Panc1 (cell line): ENCODE results near the gene PAQR4.

Experiments used
- POLR2AphosphoS5 ChIP-seq: IDR thresholded peaks from 2 replicates; pipeline ENCODE4 v1.6.1; 2012; ENCODE audit warnings: mild to moderate bottlenecking, low read depth, low read length, moderate library complexity
- SIN3A ChIP-seq: IDR thresholded peaks from 2 replicates; pipeline ENCODE4 v1.6.1; 2012; ENCODE audit warnings: low read depth, mild to moderate bottlenecking, low read length, moderate library complexity, borderline replicate concordance; ENCODE audit not compliant: insufficient read depth
- TCF7L2 ChIP-seq: IDR thresholded peaks from 2 replicates; pipeline ENCODE4 v1.6.1; 2011; ENCODE audit warnings: mild to moderate bottlenecking, low read depth, low read length, inconsistent platforms
- TF ChIP-seq, protein P1 (sequence below): fragments of 450-650 bp; IDR thresholded peaks from 2 replicates; pipeline ENCODE4 v1.5.1; 2017; ENCODE audit warnings: mild to moderate bottlenecking
- TF ChIP-seq, protein P2 (sequence below), 2 experiments: IDR thresholded peaks; 2 replicates each; pipeline ENCODE4 v1.6.1; 2011 to 2012; ENCODE audit warnings: low read depth in 2 of 2, control low read depth in 1 of 2, low read length in 1 of 2, mild to moderate bottlenecking in 1 of 2, moderate library complexity in 1 of 2; ENCODE audit not compliant: insufficient read depth in 1 of 2

DNA sequence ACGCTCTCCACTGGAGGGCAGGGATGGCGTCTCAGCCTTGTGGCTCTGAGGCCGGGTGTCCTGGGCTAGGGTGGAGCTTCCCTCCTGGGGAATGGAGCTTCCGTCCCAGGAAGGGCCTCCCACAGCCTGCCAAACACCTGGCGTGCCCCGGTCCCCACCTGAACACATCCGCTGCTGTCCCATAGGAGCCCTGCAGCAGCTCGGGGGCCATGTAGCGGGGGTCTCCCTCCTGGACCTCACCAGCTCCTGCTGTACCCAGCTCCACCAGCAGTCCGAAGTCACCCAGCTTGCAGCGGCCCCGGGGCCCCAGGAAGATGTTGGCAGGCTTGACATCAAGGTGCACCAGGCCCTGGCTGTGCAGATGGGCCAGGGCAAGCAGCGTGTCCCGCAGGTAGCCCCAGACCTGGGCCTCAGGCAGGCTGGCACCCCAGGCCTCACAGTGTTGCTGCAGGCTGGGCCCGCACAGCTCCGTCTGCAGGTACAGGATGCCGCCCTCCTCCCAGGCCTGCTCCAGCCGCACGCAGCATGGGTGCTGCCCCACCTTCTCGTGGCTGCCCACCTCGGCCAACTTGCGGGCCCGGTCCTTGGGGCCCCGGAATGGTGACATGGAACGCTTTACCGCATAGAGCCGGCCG is 6.1 kb downstream of the PAQR4 start:
- TF ChIP-seq, protein P1, sequence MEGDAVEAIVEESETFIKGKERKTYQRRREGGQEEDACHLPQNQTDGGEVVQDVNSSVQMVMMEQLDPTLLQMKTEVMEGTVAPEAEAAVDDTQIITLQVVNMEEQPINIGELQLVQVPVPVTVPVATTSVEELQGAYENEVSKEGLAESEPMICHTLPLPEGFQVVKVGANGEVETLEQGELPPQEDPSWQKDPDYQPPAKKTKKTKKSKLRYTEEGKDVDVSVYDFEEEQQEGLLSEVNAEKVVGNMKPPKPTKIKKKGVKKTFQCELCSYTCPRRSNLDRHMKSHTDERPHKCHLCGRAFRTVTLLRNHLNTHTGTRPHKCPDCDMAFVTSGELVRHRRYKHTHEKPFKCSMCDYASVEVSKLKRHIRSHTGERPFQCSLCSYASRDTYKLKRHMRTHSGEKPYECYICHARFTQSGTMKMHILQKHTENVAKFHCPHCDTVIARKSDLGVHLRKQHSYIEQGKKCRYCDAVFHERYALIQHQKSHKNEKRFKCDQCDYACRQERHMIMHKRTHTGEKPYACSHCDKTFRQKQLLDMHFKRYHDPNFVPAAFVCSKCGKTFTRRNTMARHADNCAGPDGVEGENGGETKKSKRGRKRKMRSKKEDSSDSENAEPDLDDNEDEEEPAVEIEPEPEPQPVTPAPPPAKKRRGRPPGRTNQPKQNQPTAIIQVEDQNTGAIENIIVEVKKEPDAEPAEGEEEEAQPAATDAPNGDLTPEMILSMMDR, result no peak
- TF ChIP-seq POLR2AphosphoS5 (no peak), TCF7L2 (no peak), SIN3A (no peak)
- TF ChIP-seq, protein P2, sequence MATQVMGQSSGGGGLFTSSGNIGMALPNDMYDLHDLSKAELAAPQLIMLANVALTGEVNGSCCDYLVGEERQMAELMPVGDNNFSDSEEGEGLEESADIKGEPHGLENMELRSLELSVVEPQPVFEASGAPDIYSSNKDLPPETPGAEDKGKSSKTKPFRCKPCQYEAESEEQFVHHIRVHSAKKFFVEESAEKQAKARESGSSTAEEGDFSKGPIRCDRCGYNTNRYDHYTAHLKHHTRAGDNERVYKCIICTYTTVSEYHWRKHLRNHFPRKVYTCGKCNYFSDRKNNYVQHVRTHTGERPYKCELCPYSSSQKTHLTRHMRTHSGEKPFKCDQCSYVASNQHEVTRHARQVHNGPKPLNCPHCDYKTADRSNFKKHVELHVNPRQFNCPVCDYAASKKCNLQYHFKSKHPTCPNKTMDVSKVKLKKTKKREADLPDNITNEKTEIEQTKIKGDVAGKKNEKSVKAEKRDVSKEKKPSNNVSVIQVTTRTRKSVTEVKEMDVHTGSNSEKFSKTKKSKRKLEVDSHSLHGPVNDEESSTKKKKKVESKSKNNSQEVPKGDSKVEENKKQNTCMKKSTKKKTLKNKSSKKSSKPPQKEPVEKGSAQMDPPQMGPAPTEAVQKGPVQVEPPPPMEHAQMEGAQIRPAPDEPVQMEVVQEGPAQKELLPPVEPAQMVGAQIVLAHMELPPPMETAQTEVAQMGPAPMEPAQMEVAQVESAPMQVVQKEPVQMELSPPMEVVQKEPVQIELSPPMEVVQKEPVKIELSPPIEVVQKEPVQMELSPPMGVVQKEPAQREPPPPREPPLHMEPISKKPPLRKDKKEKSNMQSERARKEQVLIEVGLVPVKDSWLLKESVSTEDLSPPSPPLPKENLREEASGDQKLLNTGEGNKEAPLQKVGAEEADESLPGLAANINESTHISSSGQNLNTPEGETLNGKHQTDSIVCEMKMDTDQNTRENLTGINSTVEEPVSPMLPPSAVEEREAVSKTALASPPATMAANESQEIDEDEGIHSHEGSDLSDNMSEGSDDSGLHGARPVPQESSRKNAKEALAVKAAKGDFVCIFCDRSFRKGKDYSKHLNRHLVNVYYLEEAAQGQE (IDR thresholded peaks at IDR 0.05; ENCODE audit: insufficient read depth in 1 of 2, low read depth in 2 of 2, low read length in 1 of 2), result no peak
